ENCODE measurements around the gene FSCN2. TPM values are rescaled to one million over a fixed set of nuclear protein-coding genes. Genes with fewer than 3 reads are reported as not detected.

FSCN2 gene
- total and polyA plus RNA-seq, 2 donors (not counting 3 experiments of a cell fraction or from before 2014, with no cell fraction given): 0.32 to 0.71 TPM

DNA sequence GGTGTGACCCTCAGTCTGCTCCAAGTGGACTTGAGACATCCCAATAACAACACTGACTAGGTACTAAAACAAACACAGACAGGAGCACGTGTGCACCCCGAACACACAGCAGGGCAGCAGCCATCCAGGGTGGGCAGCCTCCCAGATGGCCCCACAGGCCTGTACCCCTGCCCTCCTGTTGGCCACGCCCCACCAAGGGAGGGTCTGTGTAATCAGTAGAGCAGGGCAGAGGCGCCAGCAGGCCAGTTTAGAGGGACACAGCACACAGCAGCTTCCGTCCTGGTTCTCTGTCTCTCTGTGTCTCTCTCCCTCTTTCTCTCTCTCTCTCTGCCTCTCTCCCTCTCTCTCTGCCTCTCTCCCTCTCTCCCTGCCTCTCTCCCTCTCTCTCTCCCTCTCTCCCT, 37.0 kb upstream of the FSCN2 start:
- Histone ChIP-seq H3K9ac (replicated peaks; ENCODE audit: extremely low read depth, insufficient read depth, low read length) (no peak overlapping the region), H2AFZ (ENCODE audit: low read depth, low read length) (no peak overlapping the region), H3K4me2 (ENCODE audit: insufficient read depth, low read length) (no peak overlapping the region), H3K27ac (ENCODE audit: insufficient read depth, low read depth, low read length) (no peak overlapping the region), H3K27me3 (ENCODE audit: control insufficient read depth in 2 of 2, insufficient read depth in 2 of 2, low read length in 2 of 2) (peaks cover 6 to 12% of the 10 kb centered on the region in 2 experiments), H3K4me3 (replicated peaks in 1 of 3; ENCODE audit: insufficient read depth in 1 of 3, low read depth in 1 of 3, low read length in 3 of 3) (no peak overlapping the region), H3K4me1 (ENCODE audit: control insufficient read depth, extremely low read depth, insufficient read depth, low read length) (peaks cover 7% of the 10 kb centered on the region), H4K20me1 (replicated peaks; ENCODE audit: control insufficient read depth, extremely low read depth, insufficient read depth, low read length) (no peaks in the 10 kb centered on the region), H3K79me2 (ENCODE audit: control insufficient read depth, insufficient read depth, low read length) (no peaks in the 10 kb centered on the region), H3K9me1 (replicated peaks; ENCODE audit: control insufficient read depth, extremely low read depth, insufficient read depth, low read length) (no peaks in the 10 kb centered on the region), H3K36me3 (ENCODE audit: control insufficient read depth in 2 of 2, extremely low read depth in 1 of 2, insufficient read depth in 2 of 2, low read length in 2 of 2) (no peaks in the 10 kb centered on the region), H3K9me3 (replicated peaks; ENCODE audit: control insufficient read depth, insufficient read depth, low read length) (no peaks in the 10 kb centered on the region)
- DNase-seq (ENCODE audit: low read depth, low spot score): no peak
- intact Hi-C loops (cut with micrococcal nuclease): no loop called here
- no TSS peak for BruUV-seq (replicated peaks)
- FAIRE-seq: no peak
- dilution Hi-C loops (cut with MboI; ENCODE audit: extremely low pct_ligation_motif_present, low sequenced_read_pairs): no loop called here
- ChIA-PET POLR2A (interaction anchor here (1.1 kb wide), 1 partner anchor 16 kb away, joined by 7 read pairs; no protein-coding TSS in a partner anchor), CTCF (interaction anchor here (1.3 kb wide), 1 partner anchor 8 kb away, joined by 3 read pairs; no protein-coding TSS in a partner anchor)
- TF ChIP-seq EZH2 (IDR thresholded peaks at IDR 0.05; ENCODE audit: borderline replicate concordance, low read depth, low read length, severe bottlenecking) (no peak), JUN (IDR thresholded peaks at IDR 0.05; ENCODE audit: borderline replicate concordance, insufficient read depth, insufficient read length, low read depth) (no peak), MYC (IDR thresholded peaks at IDR 0.05; ENCODE audit: low read depth, low read length) (no peak), GATA2 (IDR thresholded peaks at IDR 0.05; ENCODE audit: insufficient read depth, insufficient read length, low read depth, low read length) (no peak), FOS (IDR thresholded peaks at IDR 0.05; ENCODE audit: borderline replicate concordance, insufficient read depth, low read length) (no peak)
- TF ChIP-seq, protein P1, sequence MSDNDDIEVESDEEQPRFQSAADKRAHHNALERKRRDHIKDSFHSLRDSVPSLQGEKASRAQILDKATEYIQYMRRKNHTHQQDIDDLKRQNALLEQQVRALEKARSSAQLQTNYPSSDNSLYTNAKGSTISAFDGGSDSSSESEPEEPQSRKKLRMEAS (IDR thresholded peaks at IDR 0.05; ENCODE audit: insufficient read depth, insufficient read length): no peak
- TF ChIP-seq, protein P2, sequence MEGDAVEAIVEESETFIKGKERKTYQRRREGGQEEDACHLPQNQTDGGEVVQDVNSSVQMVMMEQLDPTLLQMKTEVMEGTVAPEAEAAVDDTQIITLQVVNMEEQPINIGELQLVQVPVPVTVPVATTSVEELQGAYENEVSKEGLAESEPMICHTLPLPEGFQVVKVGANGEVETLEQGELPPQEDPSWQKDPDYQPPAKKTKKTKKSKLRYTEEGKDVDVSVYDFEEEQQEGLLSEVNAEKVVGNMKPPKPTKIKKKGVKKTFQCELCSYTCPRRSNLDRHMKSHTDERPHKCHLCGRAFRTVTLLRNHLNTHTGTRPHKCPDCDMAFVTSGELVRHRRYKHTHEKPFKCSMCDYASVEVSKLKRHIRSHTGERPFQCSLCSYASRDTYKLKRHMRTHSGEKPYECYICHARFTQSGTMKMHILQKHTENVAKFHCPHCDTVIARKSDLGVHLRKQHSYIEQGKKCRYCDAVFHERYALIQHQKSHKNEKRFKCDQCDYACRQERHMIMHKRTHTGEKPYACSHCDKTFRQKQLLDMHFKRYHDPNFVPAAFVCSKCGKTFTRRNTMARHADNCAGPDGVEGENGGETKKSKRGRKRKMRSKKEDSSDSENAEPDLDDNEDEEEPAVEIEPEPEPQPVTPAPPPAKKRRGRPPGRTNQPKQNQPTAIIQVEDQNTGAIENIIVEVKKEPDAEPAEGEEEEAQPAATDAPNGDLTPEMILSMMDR (IDR thresholded peaks at IDR 0.05; ENCODE audit: extremely low read depth in 1 of 2, insufficient read depth in 1 of 2, low read depth in 1 of 2, low read length in 2 of 2): no peak

All from endothelial cell of umbilical vein (primary cell).